Medulla oblongata (tissue), 1 donor: ENCODE data around the gene MINDY4.

Source experiments
- DNase-seq: peaks from one replicate; pipeline ENCODE4 v3.0.0-alpha.2; 2015; ENCODE audit errors: extremely low spot score

MINDY4 gene

DNA sequence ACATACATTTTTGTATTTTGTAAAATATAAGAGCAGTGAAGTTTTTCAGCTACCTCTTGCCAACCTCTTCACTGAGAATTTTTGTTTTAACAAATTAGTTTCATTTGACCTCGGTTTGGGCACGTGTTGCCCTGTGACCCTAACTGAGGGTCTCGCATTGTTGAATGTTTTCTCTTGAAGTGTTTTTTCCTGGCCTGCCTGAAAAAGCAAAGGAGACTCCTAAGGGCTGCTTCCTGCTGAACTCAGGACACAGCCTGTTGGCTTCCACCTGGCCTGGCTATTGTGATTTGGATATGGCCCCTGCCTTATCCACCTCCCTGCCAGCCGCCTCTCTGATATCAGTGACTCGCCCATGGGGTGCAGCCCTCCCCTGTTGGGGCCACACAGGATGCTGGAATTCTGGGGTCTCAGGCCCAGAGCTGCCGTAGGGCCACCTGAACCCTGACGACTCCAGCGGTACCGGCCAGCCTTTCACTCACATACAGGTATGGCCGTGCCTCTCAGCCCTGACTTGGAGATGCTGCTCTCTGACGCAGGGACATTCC lies 81.6 kb downstream of the MINDY4 start:
- DNase-seq: no peak

DNA sequence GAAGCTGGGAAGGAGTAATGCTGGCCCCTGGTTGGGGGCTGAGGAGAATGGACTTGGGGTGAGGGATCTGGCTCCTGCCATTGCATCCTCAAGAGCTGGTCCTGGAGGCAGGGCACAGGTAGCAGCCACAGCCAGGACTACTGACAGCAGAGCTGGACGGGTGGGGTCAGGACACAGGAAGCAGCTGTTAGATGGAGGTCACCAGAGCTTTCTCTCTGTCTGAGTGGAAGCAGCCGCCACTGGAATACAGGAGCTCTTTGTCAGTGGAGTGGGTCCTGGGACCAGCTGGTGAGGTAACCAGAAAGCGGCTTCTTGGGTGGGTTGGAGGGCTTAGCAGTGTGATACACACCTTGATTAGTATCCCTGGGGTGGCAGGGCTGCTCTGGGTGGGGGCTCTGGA lies 82.4 kb downstream of the MINDY4 start:
- DNase-seq: no peak

DNA sequence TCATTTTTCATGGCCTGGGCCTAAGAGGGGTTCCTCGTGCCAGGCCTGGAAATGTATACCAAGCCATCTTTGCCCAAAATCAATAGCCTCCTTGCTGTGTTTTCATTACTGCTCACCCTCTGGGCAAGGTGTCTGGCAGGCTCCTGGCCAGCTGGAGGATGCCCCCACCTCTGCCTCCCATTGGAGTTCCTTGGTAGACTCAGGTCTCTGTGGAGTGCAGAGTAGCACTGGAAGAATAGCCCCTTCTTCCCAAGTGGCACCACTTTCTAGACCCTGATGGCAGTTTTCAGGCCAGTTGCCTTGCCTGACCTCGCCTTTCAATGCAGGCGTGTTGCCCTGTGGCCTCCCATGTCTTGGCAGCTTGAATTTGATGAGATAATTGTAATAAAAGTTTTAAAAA lies 84.7 kb downstream of the MINDY4 start:
- no peak for DNase-seq

DNA sequence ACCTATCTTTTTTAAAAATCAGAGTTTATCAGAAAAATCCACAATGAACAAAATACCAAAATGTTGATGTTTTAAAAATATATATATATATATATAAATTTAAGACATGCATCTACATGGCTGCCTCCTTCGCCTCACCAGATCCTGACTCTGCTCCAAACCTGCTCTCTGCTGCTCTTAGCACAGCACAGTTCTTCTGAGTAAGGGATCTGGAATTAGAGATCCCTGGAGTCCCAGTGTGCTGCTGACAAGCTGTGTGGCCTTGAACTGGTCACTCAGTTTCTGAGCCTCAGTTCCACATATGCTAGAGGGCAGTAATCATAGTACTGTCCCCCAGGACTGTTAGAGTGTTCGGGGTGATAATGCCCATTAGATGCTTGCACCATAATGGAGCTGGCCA lies 87.4 kb downstream of the MINDY4 start:
- DNase-seq: no peak

DNA sequence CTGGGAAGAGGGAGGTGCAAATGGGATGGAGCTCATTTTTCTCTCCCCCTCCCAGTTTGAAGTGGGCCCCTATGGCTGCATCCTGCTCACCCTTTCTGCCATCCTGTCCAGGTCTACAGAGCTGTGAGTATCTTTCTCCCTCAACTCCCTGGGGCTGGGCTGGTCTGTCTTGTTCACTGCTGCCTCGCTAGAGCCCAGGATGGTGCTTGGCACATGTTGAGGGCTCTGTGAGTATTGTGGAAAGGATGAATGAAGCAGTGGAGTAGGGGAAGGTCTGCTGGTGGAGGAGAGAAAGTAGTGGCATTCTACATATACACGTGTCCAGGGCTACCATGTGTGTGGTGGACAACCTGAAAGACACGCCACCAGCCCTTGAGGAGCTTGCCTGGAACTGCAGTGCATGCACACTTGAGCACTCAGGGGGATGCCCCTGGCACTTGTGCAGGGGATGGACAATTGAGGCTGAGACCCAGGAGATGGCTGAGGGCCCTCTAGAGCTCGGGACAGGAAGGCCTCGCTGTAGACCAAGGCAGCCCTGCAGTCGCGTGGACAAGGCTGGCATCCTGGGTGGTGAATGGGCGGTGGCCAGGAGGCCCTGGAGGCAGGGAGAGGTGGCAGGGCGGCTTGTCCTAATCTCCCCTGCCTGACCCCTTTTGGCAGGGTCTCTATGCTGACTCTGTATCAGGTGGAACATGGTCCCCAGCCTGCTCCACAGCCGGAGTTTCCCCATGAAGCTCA lies 88.2 kb downstream of the MINDY4 start:
- no peak for DNase-seq

DNA sequence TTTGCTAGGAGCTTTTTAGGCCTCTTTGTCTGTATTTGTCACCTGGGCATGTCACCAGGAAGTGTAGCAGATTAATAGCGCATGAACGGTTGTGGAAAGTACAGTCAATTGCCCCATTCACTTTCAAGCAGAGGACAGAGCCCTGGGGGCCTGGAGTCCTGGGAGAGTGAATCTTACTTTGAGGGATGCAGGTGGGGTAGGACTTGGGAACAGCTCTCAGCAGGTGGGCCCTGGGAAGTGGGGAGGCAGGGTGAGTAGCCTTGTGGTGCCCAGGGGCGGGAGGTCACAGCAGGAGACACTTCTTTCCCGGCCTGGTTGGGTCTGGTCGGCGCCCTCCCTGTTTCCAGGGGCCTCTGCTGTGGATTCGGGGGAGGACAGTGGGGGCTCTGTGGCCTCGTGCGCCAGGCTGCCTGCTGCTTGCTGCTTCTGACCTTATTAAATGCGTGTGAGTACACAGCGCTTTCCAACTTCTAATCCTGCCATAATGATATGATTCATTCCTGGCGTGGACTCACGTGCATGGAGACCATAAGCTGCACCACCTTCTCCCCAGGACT lies 88.8 kb downstream of the MINDY4 start:
- DNase-seq: no peak

DNA sequence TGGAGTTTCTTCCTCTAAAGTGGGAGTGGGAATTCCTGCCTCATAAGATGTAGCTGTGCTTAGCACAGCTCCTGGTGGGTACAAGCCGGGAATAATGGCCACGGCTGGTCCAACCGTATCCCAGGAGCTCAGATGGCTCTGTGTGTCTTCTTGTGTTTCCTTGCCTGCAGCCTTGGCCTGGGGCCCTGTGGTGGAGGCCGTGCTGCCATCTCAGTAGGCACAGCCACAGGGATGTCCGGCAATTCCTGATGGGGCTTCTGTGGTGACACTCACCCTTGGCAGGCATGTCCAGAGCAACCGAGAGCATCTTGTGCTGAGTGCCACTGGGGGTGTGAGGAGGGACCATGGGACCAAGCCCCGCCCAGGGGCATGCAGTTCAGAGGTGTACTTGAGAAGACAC lies 90.4 kb downstream of the MINDY4 start:
- DNase-seq: no peak

DNA sequence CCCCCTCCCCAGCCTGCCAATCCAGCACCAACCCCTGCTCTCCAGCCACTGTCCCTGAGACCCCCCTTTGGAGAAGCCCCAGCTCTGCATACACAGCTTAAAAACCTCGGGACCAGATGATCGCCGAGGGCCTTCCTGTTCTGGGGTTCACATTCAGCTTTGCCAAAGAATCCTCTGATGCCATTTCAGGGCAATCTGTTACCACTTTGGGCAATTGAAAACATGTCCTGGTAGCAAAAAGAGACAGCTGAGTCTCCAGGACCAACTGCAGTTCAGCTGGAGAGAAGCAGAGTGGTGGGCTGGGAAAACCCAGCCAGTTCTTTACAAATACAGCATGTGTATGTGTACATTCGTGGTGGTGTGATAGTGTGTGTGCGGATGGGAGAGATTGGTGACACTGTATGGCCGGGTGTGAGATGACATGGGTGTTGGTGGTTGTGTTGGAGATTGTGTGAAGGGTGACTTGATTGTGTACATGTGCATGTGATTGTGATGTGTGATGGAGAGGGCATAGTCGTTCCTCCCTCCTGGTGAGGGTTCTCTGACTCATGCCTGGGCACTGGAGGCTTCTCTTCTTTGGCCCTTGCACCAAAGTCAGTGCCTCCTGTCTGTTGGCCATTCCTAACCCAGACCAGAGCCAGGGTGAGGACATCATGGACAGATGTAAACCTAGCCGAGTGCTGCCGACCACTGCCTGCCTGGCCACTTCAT lies 91.9 kb downstream of the MINDY4 start:
- DNase-seq: no peak

DNA sequence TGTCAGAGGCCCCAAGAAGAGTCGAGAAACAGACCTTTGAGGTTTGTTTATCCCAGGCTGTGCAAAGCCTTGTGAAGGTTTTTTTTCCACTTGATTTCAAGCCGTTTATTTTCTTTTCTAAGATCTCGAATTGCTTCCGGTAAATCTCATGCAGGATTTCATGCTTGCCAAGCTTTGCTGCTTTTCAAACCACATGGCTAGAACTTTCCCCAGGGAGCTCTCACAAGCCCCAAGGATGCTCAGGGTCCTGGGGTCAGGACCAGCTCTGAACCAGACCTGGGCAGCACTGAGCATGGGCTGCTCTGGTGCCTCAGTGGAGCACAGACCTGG lies 92.5 kb downstream of the MINDY4 start:
- DNase-seq: no peak

DNA sequence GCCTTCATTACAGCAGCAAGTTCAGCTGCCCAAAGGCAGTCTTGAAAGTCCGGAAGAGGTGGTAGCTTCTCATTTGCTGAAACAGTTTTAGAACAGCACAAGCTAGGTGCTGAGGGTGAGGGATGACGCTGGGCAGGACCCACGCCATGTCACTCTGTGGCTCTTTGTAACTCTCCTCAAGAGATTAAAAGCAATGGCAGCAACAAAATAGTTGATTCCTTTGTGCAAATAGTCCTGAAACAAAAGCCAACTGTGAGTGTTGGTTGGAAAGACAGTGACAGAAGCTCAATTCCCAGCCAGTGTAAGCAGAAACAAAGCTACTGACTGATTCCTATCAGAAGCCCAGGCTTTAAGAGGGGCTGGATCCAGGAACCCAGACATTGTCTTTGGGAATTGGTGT lies 92.9 kb downstream of the MINDY4 start:
- DNase-seq: peak; percentile 60

DNA sequence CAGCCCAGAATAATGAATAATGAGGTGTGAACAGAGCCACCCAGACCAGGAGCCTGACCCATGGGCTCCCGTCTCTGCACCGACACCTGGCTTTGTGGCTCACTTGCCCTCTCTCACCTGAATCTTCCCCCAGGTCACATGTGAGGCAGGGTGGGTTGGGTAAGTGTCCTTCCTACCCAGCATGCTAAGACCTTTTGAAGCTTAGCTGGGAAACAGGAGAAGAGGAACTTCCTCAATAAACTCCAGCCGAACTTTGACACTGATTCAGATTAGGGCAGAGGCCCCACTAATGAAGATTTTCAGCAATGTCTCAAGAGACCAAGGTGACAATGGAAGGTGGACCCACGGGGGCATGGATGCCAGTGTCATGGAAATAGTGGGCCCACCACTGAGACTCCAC lies 93.9 kb downstream of the MINDY4 start:
- no peak for DNase-seq

DNA sequence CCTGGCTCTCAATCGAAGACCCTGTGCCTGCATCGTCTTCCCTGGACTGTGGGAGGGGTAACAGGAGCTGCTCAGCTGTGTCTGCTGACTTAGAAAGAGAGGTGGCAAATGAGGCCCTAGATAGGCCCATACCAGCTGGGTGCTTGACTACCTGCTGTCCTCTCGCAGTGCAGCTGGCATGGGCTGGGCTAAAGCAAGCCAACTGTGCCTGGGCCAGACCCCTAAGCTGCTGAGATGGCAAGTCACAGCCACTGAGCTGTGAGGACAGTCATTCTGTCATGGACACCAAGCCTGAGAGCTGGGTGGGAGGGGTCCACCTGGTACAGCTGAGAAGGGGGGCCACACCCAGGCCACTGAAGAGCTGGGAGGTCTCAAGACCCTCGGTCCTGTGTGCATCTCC lies 94.6 kb downstream of the MINDY4 start:
- DNase-seq: no peak

DNA sequence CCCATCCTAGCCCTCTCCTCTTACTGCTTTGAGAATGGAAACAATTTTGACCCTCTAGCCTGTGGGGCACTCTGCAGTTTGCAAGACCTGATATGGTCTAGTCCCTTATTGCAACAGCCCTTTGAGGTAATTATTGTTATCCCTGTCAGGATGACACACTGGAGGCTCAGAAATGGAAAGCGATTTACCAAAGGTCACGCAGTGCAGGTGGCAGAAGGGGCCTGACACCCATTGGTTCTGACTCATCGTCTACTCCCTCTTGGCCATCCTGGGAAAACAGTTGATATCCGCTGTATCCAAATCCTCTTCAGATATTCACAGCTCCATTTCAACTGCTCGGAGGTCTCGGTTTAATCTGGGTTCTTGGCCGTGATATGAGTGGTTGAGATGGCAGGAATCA lies 95.7 kb downstream of the MINDY4 start:
- no peak for DNase-seq

DNA sequence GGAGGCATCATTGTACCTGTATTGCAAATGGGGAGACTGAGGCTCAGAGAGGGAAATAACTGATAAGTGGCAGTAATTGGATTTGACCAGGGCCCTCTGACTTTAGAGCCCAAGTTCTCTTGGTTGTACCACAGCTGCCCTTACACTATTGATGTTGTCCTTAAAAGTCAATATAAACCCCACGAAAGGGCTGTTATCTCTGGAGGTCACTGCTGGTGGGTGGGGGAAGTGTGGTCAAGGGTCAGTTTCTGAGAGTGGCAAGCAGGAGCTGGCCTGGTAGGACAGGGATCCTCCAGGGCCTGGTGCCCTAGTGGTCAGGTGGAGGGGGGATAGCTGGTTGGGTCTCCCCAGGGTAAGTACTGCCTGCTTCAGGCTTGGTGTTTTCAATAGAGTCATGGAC lies 96.3 kb downstream of the MINDY4 start:
- no peak for DNase-seq

DNA sequence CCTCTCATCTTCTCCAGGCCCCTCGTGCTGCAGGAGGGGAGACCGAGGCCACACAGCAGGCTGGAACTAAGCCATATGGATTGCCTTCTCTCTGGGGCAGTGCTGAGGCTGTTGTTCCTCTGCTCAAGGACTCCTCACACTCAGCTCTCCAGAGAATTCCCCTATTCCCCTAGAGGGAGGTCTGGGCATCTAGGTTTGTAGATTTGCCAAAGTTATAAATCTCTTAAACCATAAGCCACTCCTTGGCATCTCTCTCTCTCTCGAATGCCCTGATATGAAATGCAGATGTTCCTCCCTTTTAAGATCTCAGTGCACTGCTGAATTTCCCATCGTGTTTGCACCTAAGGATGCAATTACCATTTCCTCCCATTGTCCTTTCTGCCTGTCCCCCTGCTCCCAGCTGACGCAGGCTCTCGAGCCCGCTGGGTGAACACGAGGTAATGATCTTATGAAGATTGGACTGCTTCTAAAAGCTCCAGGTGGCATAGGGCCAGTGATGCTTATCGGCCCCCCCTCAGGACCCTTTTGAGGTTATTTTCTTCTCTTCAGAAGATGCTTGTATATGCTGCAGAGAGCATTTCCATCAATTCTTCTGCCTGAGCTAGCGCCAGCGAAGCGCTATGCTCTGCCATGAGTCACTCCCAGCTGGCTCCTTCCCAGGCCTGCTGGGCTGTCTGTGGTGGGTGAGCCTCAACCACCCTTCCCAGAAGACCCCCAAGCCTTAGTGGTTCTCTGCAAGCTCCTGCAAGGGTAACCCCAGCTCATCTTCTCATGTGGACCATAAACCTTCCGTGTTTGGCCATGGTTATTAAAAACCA lies 98.8 kb downstream of the MINDY4 start:
- no peak for DNase-seq

DNA sequence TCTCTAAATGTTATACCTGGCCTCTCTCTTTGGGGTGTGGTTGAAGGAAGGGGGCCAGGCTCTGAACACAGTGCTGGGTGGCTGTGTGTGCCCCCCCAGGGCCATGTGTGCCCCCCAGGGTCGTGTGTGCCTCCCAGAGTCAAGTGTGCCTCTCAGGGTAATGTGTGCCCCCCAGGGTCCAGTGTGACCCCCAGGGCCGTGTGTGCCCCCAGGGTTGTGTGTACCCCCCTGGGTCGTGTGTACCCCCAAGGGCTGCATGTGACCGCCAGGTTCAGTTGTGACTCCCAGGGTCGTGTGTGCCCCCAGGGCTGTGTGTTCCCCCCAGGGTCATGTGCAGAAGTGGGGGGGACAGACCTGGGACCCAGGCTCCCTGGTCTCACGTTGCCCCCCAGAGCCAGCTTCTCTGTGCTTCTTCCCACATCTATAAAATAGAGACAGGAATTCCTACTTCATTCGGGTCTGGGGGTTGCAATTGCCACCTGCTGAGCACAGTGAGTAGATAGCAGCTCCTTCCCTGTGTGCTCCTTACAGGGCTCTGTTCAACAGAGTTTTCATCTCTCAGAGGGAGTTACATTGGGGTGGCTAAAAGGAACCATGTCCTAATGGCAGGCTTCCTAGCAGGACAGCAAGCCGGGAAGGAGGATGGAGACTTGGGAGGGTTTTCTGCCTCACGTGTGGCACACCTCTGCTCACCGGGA lies 99.8 kb downstream of the MINDY4 start:
- DNase-seq: no peak

DNA sequence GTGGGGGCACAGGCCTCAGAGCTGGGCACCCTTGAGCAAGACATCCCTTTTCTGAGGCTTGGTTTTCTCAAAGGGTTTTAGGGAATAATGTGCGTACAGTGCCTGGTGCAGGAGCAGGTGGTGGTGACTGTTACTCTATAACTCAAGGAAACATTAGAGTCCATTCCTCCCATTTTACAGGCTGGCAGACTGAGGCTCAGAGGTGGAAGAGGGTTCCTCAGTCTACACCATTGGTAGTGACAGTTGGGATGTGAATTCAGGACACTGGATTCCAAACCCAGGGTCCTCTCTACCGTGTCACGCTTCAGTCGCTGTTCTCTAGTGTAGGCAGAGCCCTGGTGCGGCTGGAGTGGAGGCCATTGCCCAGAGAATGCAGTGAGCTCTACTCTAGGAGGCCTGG lies 100.4 kb downstream of the MINDY4 start:
- no peak for DNase-seq

DNA sequence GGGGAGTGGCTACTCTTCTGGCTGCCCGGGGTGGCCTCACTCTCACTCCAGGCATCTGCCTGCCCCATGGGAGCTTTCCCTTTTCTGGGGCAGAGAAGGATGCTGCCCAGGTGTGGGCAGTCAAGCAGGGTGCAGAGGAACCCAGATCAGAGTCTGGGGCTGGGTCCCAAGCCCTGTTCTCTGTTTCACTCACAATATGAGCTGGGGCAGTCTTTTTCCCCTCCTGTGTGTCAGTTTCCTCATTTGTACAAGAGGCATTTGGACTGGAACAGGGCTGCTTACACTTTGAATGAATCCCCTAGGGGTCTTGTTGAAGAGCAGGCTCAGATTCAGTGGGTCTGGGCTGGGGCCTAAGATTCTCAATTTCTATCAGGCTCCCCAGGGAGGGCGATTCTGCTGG lies 102.0 kb downstream of the MINDY4 start:
- no peak for DNase-seq

DNA sequence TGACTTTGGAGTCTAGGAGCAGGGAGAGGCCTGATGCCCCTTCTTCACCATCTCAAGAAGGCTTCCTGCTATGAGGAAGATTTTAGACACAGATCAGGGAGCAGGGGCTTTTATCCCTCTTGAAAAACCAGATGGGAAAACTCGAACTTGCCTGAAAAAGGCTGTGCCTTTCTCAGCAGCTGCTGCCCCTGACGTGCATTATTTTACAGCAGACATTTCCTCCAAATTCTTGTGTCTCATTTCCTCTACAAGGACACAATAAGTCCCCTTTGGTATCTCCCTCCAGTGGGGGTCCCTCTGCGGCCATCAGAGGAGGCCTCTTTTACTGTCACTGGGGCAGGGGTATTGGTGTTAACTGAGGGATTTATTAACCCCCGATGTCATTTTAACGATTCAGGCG lies 102.4 kb downstream of the MINDY4 start:
- no peak for DNase-seq

DNA sequence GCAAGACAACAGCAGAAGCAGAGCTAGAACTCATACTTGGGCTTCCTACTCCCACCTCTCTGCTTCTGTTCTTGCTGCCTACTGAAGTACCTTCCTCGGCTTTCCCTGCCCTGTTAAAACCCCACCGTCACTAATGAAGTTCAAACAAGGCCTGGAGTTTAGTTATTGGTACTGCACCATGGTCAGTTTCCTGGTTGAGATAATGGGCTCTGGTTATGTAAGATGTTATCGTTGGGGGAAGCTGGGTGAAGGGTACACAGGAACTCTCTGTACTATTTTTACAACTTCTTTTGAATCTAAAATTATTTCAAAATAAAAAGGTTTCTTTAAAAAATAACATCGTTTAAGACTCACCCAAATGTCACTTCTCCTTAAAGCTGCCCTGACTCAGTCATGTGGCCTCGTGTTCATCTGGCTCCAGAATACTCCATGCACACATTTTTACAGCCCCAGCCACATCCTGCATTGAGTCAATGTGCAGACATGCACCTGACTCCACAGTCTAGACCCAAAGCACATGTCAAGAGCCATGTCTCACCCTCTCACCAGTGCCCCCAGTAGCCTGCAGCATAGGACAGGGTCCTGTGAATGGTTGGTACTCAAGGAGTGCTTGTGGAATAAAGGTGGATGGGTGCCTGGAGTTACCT lies 103.6 kb downstream of the MINDY4 start:
- no peak for DNase-seq
